ENCODE data around the gene C6orf136.
A peak's percentile ranks its signal among the peaks of the same experiment; 100 is the strongest.
"Not testable (repeated sequence)": the region's sequence is repeated elsewhere in the genome, so short reads cannot be mapped to it uniquely, and the experiment has no call there.

C6orf136 gene

GRCh38 chr6:30664994-30665767 is 18.2 kb downstream of the C6orf136 start:
- no peak for DNase-seq

DNA sequence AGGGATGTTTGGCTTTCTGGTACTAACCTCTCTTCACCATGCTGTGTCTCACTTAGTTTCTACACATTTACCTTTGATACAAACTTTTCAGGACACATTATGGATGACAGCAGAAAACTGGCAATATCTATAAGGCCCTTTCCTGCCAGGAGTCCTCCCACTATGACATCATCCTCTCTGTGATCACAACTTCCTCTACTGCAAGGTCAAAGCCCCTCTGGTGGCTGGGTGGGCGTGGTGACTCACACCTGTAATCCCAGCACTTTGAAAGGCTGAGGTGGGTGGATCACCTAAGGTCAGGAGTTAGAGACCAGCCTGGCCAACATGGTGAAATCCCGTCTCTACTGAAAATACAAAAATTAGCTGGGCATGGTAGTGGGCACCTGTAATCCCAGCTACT is 19.4 kb downstream of the C6orf136 start:
- DNase-seq = not testable (repeated sequence)

GRCh38 chr6:30670760-30671527 is 24.0 kb downstream of the C6orf136 start:
- DNase-seq = no peak

- DNase-seq = peak; percentile 97
Measured at GRCh38 chr6:30672445-30673253, 25.7 kb downstream of the C6orf136 start, which contains the start of gene DHX16. Gene DHX16, minus strand, starts transcription at chr6:30673006. Its CDS starts 165 bp downstream, at chr6:30672841.

DNA sequence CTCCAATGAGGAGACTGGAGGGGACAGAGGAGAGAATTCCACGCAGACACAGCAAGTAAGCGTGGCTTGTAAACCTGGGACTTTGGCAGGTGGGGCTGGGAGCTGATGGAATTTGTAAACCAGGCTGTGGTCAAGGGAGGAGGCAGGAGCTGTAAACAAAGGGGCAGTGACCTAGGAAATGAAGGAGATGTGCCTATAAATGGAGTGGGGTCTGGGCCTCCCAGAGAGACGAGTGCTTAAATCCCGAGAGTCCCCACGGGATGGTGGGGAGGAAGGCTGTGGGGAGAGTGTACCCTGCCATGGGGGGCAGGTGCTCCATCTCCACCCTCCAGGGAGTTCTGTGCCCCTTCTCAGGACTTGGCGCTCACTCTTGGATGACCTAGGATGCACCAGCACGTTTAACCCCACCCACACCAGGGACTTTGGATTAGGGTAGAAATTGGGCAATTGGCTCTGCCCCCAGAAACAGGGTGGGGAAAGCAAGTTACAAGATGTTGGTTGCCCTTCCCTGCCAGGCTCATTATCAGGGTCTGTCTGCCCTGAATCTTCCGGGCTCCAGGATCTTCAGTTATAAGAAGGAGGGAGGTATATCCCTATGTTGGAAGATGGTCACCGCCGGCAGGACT is 29.8 kb downstream of the C6orf136 start:
- DNase-seq = no peak

DNA sequence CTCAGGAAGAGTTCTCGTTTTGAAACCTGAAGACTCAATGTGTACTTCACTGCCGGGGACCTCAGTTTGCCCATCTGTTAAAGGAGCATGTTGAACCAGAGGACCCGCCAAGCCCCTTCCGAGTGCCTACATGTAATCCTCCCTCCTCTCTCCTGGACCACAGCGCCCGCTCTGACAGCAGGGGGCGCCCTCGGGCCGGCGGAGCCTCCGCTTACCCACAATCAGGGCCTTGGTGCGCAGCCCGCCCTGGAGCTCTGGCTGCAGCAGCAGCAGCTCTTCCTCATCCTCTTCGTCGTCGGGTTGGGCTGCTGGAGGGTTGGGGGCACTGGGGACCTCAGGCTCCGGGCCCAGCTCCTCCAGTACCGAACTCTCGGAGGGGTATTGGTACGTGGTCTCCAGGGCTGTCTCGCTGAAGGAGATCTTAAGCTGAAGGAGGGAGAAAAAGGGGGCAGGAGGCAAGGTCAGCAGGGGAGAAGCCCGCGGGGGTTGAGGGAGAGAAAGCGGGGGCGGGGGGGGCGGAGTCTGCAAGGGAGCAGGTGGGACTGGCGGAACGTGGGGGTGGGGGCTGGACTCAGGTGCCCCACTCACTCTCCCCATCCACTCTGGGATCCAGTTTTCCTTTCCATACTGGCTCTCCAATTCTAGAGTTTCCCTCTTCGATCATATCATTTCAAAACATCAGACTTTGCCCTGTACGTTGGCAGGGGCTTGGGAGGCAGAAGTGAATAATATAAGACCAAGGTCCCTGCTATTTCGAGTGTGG is 32.2 kb downstream of the C6orf136 start:
- DNase-seq = peak; percentile 88

DNA sequence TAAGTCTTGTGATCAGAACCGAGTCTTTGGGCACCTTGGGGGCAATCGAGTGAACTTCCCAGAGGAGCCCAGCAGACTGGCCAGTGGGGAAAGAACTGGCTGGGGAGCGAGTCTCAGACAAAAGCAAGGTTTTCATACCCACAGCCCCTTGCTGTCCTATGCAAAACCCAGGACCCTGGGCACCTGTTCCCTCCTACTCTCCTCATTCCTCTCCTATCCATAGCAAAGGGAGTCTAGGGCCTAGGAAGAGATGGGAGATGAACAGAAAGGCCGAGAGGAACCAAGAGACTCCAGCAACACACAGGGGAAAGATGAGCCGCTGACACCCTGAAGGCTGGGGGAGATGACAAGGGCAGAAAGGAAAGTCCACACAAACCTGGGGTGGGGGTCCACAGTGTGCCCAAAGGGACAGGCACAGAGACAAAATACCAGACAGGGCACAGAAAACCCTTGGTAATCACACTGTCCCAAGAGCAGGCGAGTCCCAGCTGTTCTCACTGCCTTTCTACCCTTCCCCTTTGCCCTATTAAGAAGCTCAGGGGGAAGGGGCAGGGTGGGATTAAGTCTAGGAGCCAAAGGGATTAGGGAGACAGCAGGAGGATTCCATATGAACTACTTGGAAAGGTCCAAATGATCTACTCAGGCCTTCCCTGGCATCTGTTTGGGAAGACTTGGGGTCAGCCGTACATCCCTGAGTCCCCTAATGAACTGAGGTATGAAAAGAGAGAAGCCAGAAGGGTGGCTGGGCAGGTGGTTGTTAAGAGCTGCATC is 33.0 kb downstream of the C6orf136 start:
- no peak for DNase-seq

DNA sequence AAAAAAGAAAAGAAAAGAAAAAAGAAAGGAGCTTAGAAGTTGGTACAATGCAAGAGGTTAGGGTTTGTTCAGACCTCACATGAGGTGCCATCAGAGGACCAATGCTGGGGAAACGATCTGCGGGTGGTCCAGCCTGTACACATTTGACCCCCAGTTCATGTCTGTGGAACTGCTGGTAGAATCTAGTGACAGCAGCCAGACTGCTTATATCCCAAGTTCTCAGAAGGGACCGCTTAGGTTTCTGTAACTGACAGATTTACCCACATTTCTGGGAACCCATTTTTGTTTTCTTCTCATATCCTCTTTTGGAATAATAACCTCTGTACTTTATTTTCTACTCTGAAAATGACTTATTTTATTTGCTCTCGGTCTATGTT is 34.8 kb downstream of the C6orf136 start:
- no peak for DNase-seq

DNA sequence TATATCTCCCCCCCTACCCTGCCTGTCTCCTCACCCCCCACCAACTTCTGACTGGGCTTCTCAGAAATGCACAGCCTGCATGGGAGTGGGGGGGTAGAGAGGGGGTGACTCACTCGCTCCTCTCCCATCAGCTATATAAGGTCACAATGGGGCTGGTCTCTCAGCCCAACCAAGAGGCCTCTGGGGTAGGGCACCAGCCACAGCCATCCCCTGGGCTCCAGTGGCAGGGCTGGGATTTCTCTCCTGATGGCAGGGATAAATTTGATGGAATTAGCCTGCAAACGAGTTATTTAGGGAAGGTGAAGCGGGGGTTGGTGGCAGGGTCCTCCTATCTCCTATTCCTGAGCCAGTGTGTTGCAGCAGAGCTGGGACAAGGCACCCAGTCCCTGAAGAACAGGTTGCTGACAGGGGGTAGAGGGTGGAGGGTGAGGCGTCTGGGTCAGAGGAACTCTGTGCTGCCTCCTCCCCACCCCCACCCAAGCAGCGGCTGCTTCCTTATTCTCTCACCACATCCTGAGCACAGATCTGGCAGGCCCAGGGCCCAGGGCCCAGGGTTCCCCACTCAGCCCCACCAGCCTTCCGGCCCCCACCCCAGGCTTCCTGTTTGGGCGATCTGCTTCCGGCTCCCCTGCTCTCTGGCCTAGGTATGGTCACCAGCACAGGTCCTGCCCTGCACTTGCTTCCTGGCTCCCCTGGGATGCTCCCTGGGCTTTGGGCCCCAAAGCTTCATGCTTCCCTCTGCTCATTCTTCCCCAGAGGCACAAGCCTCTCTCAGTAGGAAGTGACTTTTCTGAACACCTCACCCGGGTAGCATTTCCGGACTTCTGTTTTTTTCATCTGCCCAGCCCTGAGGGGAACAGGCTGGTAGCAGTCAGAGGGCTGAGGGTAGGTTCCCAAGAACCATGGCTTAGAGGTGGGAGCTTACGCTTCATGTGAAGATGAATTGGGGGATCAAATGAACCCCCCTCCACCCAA is 35.5 kb downstream of the C6orf136 start:
- peak; percentile 79 for DNase-seq

DNA sequence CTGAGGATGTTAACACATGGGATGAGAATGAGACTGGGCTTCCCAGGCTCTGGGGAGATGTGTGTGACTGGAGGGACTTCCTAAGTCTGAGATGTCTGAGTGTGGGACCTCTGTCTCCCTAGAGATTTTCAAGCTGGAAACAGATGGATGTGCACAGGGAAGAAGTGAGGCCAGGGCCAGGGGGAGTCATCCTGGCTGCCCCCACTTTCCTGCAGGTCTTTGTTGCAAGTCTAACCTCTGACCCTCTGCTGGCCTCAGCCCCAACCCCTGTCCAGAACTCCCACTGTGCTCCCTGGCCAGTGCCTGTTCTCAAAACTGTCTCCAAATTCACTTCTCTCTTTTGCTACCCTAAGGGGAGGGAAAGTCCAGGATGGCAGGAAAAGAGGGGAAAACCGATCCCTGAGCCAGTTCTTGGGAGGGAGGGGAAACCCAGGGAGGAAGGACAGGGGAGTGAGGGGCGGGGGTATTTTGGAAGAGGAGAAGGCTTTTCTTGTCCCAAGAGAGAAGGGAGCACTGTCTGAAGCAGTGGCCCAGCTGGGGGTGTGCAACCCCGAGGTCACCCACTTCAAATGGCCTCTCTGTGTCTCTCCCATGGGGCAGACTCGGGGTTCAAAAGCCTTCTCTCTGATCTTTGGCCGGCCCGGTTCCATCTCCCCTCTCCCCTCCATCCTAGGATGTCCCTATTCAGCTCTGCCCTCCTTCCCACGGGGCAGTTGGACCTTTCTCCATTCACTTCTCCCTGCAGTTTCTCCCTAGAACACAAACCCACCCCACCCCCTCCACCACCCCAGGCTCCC is 36.4 kb downstream of the C6orf136 start:
- no peak for DNase-seq

- no peak for DNase-seq
Measured at GRCh38 chr6:30683980-30684338, 37.0 kb downstream of the C6orf136 start.

- peak; percentile 43 for DNase-seq
Measured at GRCh38 chr6:30684386-30685156, 37.6 kb downstream of the C6orf136 start.

DNA sequence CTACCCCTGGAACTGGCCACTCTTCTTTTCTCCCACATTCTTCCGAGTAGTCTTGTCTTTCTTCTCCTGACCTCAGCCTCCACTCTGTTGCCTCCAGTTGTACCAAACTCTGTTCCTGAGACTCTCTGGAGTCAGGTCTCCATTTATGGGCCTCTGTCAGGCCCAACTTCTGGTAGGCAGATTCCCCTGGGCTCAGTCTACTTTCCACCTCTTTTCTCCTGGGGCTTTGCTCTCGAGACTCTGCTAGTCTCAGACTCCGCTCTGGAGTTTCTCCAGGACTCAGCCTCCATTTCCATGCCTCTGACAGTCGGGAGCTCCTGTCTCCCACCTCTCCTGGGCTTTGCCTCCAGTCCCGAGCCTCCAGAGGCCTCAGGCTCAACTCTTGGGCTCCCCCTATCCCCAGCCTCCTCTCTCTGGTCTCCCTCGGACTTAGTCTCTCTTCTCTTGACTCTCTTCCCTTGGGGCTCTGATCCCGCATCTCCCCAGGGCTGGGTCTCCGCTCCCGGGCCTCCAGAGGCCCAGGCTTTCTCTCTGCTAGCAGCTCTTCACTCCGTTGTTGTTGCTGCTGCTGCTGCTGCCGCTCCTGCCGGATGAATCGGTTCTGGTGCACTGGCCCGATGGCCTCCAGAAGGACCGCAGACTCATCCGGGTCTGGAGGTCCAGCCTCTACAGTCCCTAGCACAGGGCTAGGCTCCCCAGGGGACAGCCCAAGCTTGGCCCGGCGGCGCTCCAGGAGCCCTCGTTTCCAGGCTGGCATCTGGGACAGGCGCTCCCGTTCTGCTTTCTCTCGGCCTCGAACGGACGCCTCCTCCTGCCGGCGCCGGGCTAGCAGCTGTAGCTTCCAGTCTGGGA is 38.5 kb downstream of the C6orf136 start:
- DNase-seq = no peak

DNA sequence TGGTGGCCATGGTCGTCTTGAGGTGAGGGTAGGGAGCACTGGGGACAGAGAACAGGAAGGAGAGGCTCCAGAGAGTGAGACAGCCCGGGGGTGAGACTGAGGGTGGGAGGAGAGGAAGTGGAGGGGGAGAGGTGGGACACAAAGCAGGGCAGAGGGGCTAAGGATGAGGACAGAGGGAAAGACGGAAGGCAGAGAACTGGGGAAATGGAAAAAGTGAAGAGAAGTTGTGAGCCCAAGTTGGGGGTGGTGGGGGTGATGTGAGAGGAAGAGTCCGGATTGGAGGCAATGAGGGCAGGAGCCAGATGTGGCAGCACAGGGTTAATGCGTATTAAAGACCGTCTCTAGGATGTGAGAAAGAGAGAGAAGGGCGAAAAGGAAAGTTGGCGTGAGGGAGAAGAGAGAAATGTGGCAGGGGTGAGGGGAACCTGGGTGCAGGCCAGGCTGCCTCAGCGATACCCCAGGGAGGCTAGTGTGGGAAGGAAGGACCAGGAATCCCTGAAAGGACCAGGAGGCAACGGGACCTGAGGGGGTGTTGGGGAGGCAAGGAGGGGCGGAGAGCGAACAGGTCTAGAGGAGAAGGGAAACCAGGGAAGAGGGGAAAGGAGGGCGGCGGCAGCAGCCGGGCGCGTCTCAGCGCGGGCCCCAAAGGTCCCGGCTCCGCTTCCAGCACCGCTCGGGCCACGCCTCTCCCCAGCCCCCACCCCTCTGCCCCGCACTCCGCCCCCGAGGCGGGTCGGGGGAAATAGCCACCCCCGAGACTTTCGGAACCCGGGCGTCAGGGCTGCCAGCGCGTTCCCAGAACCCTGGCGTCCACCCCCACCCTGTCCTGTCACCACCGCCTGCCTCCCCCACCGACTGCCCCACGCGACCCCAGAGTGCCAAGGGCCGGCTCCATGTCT is 39.3 kb downstream of the C6orf136 start, which contains the start of gene PPP1R18:
Gene PPP1R18, minus strand, starts transcription at position 637 of the 899 bp plus-strand sequence. Its CDS starts 627 bp downstream, at position 10.
- DNase-seq = peak; percentile 91

DNA sequence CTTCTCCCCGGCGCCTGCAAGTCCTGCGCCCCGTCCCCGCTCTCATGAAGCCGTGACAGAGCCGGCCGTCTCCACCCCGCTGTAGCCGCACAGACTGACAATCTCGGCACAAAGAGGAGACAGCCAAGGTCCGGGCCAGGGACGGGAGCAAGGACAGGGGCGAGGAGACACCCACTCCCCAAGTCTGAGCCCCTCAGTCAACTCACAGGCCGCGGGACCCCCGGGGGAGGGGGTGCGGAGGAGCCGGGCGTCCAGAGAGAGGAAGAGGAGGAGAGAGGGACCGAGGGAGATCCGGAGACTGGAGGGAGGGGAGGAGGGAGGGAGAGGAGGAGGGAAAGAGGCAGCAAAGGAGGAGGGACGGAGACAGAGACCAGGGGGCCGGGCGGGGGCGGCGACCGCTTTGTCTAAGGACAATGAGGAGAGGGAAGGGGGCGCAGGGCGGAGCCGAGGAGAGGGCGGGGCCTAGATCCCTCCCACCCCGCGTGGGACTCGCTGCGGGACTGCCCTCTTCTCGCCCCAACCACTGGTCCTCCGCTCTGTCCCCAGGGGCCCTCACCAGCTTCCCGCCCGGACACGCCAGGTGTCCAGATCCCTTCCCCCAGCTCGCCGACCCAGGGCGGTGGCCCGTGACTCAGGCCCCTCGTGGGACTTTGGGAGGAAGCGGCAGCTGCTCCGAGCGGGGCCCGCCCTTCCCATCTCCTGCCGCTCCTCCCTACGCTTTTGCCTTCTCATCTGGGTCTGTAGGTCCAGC is 40.1 kb downstream of the C6orf136 start:
- DNase-seq = peak; percentile 98
